ENCODE results near the gene ACSS1. TPM values are rescaled to one million over a fixed set of nuclear protein-coding genes. Genes with fewer than 3 reads are reported as not detected.

Gene ACSS1
- total RNA-seq = 7.1 and 7.3 TPM in 2 replicates

- H3K36me3 ChIP-seq (ENCODE audit: control insufficient read depth, insufficient read depth, low read length) = no peaks in the 10 kb centered on the region
- peak within 1 kb of the TSS; percentile 53 for H3K4me3 ChIP-seq (ENCODE audit: low read depth, low read length)
- peaks cover 28% of the 10 kb centered on the region for H3K27me3 ChIP-seq (ENCODE audit: control insufficient read depth, insufficient read depth, low read length)
- no peak for TF ChIP-seq CTCF (IDR thresholded peaks at IDR 0.05; ENCODE audit: insufficient read depth, low read length, poor library complexity, severe bottlenecking)
- DNase-seq (ENCODE audit: low read depth) = no peak
Measured at GRCh38 chr20:25058051-25058846, at the start of gene ACSS1. TSS of gene ACSS1 (minus strand) at chr20:25058139. CDS start at chr20:25058102, 37 bp downstream.

GRCh38 chr20:25103526-25103925 is 45.6 kb upstream of the ACSS1 start:
- Histone ChIP-seq H3K36me3 (ENCODE audit: control insufficient read depth, insufficient read depth, low read length) (no peaks in the 10 kb centered on the region), H3K27me3 (ENCODE audit: control insufficient read depth, insufficient read depth, low read length) (no peaks in the 10 kb centered on the region), H3K4me3 (ENCODE audit: low read depth, low read length) (no peak overlapping the region)
- no peak for DNase-seq (ENCODE audit: low read depth)
- no peak for TF ChIP-seq CTCF (IDR thresholded peaks at IDR 0.05; ENCODE audit: insufficient read depth, low read length, poor library complexity, severe bottlenecking)

GRCh38 chr20:25100914-25101313 is 43.0 kb upstream of the ACSS1 start:
- no peaks in the 10 kb centered on the region for H3K36me3 ChIP-seq (ENCODE audit: control insufficient read depth, insufficient read depth, low read length)
- TF ChIP-seq CTCF (IDR thresholded peaks at IDR 0.05; ENCODE audit: insufficient read depth, low read length, poor library complexity, severe bottlenecking) = no peak
- DNase-seq (ENCODE audit: low read depth) = no peak
- no peaks in the 10 kb centered on the region for H3K27me3 ChIP-seq (ENCODE audit: control insufficient read depth, insufficient read depth, low read length)
- no peak overlapping the region for H3K4me3 ChIP-seq (ENCODE audit: low read depth, low read length)

GRCh38 chr20:25099601-25100140 is 41.7 kb upstream of the ACSS1 start:
- Histone ChIP-seq H3K27me3 (ENCODE audit: control insufficient read depth, insufficient read depth, low read length) (no peaks in the 10 kb centered on the region), H3K36me3 (ENCODE audit: control insufficient read depth, insufficient read depth, low read length) (no peaks in the 10 kb centered on the region), H3K4me3 (ENCODE audit: low read depth, low read length) (no peak overlapping the region)
- DNase-seq (ENCODE audit: low read depth) = no peak
- no peak for TF ChIP-seq CTCF (IDR thresholded peaks at IDR 0.05; ENCODE audit: insufficient read depth, low read length, poor library complexity, severe bottlenecking)

GRCh38 chr20:25097498-25097897 is 39.6 kb upstream of the ACSS1 start:
- no peak for DNase-seq (ENCODE audit: low read depth)
- Histone ChIP-seq H3K27me3 (ENCODE audit: control insufficient read depth, insufficient read depth, low read length) (no peaks in the 10 kb centered on the region), H3K36me3 (ENCODE audit: control insufficient read depth, insufficient read depth, low read length) (no peaks in the 10 kb centered on the region), H3K4me3 (ENCODE audit: low read depth, low read length) (no peak overlapping the region)
- TF ChIP-seq CTCF (IDR thresholded peaks at IDR 0.05; ENCODE audit: insufficient read depth, low read length, poor library complexity, severe bottlenecking) = no peak

Data from kidney epithelial cell (primary cell).